HL-60 (cell line): ENCODE data around the gene YARS1.

Experiments used
- DNase-seq, 2 experiments: peaks; one replicate each; pipeline ENCODE4 v3.0.0-alpha.2; 2010 to 2020; ENCODE audit warnings: low read depth in 1 of 2, low spot score in 1 of 2
- H3K27ac ChIP-seq: fragments of 250-450 bp; sonication (Bioruptor Pico); replicated peaks from 2 replicates; pipeline ENCODE4 v1.5.1; 2020; ENCODE audit warnings: mild to moderate bottlenecking, moderate library complexity
- H3K27me3 ChIP-seq: fragments of 250-450 bp; sonication (Bioruptor Pico); 2 replicates; pipeline ENCODE4 v1.5.1; 2021; ENCODE audit warnings: mild to moderate bottlenecking, moderate library complexity; ENCODE audit not compliant: insufficient read depth, poor library complexity, severe bottlenecking
- H3K4me3 ChIP-seq: replicated peaks from 2 replicates; pipeline ENCODE4 v1.5.1; 2011; ENCODE audit warnings: mild to moderate bottlenecking, control low read depth, low read length; ENCODE audit not compliant: insufficient read depth
- GABPA ChIP-seq: IDR thresholded peaks from 2 replicates; pipeline ENCODE4 v1.6.1; 2012; ENCODE audit warnings: low read depth
- POLR2AphosphoS5 ChIP-seq: IDR thresholded peaks from 2 replicates; pipeline ENCODE4 v1.6.1; 2012; ENCODE audit warnings: low read depth
- SPI1 ChIP-seq: IDR thresholded peaks from 2 replicates; pipeline ENCODE4 v1.6.1; 2012; ENCODE audit warnings: low read depth, mild to moderate bottlenecking, borderline replicate concordance
- TF ChIP-seq, protein P1 (sequence below): IDR thresholded peaks from 2 replicates; pipeline ENCODE4 v1.6.1; 2012; ENCODE audit warnings: low read depth; ENCODE audit not compliant: insufficient replicate concordance
- TF ChIP-seq, protein P2 (sequence below): IDR thresholded peaks from one replicate; pipeline ENCODE4 v1.5.1; 2011; ENCODE audit warnings: low read length, control low read depth, inconsistent platforms; ENCODE audit not compliant: insufficient read depth

YARS1 gene

DNA sequence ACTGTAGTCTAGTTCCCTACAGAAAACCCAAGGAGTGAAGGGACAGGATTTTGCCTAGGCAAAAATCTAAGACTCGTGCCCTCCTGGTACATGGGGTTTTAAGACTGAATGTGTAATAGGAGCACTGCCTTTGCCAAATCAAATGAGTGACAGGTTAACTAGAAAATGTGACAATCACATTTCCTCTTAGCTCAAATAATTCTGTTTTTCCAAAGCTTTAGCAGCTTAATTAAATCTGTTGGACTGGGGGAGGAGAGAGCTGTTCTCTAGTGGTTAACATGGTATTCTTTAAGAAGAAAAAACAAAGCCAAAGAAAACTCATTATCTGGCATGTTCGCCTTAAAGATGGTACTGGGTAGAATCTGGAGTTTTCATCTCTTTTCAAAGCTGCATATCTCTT is 41.0 kb upstream of the YARS1 start:
- H3K4me3 ChIP-seq, result no peak overlapping the region
- no peak for DNase-seq
- no peaks in the 10 kb centered on the region for H3K27me3 ChIP-seq
- H3K27ac ChIP-seq, result no peak overlapping the region
- TF ChIP-seq, protein P1, sequence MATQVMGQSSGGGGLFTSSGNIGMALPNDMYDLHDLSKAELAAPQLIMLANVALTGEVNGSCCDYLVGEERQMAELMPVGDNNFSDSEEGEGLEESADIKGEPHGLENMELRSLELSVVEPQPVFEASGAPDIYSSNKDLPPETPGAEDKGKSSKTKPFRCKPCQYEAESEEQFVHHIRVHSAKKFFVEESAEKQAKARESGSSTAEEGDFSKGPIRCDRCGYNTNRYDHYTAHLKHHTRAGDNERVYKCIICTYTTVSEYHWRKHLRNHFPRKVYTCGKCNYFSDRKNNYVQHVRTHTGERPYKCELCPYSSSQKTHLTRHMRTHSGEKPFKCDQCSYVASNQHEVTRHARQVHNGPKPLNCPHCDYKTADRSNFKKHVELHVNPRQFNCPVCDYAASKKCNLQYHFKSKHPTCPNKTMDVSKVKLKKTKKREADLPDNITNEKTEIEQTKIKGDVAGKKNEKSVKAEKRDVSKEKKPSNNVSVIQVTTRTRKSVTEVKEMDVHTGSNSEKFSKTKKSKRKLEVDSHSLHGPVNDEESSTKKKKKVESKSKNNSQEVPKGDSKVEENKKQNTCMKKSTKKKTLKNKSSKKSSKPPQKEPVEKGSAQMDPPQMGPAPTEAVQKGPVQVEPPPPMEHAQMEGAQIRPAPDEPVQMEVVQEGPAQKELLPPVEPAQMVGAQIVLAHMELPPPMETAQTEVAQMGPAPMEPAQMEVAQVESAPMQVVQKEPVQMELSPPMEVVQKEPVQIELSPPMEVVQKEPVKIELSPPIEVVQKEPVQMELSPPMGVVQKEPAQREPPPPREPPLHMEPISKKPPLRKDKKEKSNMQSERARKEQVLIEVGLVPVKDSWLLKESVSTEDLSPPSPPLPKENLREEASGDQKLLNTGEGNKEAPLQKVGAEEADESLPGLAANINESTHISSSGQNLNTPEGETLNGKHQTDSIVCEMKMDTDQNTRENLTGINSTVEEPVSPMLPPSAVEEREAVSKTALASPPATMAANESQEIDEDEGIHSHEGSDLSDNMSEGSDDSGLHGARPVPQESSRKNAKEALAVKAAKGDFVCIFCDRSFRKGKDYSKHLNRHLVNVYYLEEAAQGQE, result no peak
- no peak for TF ChIP-seq GABPA
- no peak for TF ChIP-seq POLR2AphosphoS5
- no peak for TF ChIP-seq SPI1
- TF ChIP-seq, protein P2, sequence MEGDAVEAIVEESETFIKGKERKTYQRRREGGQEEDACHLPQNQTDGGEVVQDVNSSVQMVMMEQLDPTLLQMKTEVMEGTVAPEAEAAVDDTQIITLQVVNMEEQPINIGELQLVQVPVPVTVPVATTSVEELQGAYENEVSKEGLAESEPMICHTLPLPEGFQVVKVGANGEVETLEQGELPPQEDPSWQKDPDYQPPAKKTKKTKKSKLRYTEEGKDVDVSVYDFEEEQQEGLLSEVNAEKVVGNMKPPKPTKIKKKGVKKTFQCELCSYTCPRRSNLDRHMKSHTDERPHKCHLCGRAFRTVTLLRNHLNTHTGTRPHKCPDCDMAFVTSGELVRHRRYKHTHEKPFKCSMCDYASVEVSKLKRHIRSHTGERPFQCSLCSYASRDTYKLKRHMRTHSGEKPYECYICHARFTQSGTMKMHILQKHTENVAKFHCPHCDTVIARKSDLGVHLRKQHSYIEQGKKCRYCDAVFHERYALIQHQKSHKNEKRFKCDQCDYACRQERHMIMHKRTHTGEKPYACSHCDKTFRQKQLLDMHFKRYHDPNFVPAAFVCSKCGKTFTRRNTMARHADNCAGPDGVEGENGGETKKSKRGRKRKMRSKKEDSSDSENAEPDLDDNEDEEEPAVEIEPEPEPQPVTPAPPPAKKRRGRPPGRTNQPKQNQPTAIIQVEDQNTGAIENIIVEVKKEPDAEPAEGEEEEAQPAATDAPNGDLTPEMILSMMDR, result no peak

DNA sequence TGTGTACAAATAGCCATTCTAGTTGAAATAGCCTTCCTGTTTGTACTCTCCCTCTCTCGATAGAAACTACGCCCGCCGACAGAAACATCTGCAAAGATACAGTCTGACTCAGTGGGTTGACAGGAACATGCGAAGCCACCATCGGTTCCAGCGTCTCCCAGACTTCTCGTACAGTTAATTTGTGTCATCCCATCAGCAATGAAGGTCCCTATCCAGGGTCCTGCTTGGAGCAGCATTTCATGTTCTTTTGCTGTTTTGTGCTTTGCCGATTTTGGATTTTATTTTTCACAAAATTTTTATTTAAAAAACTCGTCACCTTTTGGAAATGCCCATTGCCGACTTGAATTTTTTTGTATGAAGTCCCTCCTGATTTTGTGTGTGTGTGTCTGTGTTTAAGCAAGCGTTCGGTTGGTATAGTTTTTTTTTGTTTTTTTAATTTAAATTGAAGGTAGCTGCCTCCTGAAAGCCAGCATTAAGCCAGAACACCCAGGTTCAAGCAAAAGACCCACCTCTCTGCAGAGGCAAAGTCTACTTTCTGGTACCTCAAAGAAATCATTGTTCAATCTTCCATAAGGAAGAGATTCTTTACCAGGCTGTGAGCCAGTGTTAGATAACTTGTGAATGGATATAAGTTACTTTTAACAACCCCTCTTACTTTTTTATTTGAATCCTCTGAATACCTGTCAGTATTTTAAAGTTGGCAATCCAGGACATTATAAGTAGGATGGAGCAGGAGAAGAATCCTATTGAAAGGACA is 38.9 kb upstream of the YARS1 start:
- TF ChIP-seq, protein P1, result peak; percentile 65
- TF ChIP-seq POLR2AphosphoS5, result no peak
- TF ChIP-seq GABPA, result no peak
- H3K27ac ChIP-seq, result no peak overlapping the region
- DNase-seq, result no peak
- H3K4me3 ChIP-seq, result no peak overlapping the region
- no peaks in the 10 kb centered on the region for H3K27me3 ChIP-seq

DNA sequence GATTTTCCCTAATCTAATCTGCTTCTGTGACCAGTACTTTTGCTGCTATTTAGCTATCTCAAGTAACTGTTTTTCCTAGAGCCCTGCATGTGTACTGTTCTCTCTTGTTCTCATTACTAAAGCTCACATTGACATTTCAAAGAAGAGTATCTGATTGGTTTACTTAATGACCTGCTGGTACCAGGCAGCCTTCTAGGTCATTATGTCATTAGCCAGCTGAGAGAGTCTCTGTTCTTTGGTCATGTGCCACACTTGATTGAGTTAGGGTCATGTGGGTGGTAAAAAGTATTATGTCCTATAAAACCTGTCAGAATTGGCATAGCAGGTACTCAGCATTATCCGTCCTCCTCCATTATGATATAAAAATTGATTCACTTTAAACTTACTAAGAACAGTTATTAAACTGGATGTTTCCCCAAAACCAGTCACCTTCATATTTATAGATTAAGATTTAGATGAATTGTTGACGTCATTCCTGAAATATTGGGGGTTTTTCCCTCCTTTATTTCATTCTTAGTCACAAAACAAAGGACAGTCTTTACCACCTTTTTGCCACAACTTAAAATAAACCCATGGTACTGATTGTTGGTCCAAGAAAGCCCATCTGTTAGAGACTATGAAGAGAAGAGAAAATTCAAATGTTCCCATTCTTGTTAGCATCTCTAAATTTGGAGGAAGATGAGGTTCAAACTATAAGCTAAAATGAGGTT is 31.4 kb upstream of the YARS1 start:
- no peak overlapping the region for H3K27ac ChIP-seq
- TF ChIP-seq POLR2AphosphoS5 (no peak), GABPA (no peak), SPI1 (no peak)
- TF ChIP-seq, protein P2, result no peak
- TF ChIP-seq, protein P1, result no peak
- no peak for DNase-seq
- no peak overlapping the region for H3K4me3 ChIP-seq
- H3K27me3 ChIP-seq, result no peaks in the 10 kb centered on the region
